ENCODE measurements around the gene TUT1. TPM values are rescaled to one million over a fixed set of nuclear protein-coding genes. Genes with fewer than 3 reads are reported as not detected.

Gene TUT1
- total and polyA plus RNA-seq, 9 donors, result 5.9 to 27.3 (median 18.3) TPM

- intact Hi-C loops (cut with DNase I), result loop anchor here in 2 of 4 donors (5.0 kb wide), 2 partner anchors 109 to 144 kb away; no protein-coding TSS in a partner anchor
- DNase-seq, result peak in 1 of 5 donors; percentile 44
- Histone ChIP-seq H3K36me3 (no peaks in the 10 kb centered on the region), H3K27ac (peak overlapping the region in 1 of 2 donors; percentile 94), H3K9me3 (no peaks in the 10 kb centered on the region), H3K27me3 (no peaks in the 10 kb centered on the region), H3K4me3 (peak overlapping the region; percentile 99), H3K4me1 (ENCODE audit: insufficient read depth) (peaks cover 46% of the 10 kb centered on the region)
- TF ChIP-seq EP300 (IDR thresholded peaks at IDR 0.05) (no peak), POLR2A (IDR thresholded peaks at IDR 0.05) (no peak)
- TF ChIP-seq, protein P1, sequence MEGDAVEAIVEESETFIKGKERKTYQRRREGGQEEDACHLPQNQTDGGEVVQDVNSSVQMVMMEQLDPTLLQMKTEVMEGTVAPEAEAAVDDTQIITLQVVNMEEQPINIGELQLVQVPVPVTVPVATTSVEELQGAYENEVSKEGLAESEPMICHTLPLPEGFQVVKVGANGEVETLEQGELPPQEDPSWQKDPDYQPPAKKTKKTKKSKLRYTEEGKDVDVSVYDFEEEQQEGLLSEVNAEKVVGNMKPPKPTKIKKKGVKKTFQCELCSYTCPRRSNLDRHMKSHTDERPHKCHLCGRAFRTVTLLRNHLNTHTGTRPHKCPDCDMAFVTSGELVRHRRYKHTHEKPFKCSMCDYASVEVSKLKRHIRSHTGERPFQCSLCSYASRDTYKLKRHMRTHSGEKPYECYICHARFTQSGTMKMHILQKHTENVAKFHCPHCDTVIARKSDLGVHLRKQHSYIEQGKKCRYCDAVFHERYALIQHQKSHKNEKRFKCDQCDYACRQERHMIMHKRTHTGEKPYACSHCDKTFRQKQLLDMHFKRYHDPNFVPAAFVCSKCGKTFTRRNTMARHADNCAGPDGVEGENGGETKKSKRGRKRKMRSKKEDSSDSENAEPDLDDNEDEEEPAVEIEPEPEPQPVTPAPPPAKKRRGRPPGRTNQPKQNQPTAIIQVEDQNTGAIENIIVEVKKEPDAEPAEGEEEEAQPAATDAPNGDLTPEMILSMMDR (IDR thresholded peaks at IDR 0.05), result no peak
- 21 to 30% (median 29%) methylated on average over 16 of the region's 16 CpGs for WGBS, 3 donors
Observed at GRCh38 chr11:62540804-62541701, 50.3 kb downstream of the TUT1 start.

GRCh38 chr11:62539238-62539925 is 51.9 kb downstream of the TUT1 start:
- intact Hi-C loops (cut with DNase I), result no loop called here
- Histone ChIP-seq H3K9me3 (no peaks in the 10 kb centered on the region), H3K4me1 (ENCODE audit: insufficient read depth) (peaks cover 46% of the 10 kb centered on the region), H3K36me3 (no peaks in the 10 kb centered on the region), H3K27me3 (no peaks in the 10 kb centered on the region), H3K27ac (peak overlapping the region in 1 of 2 donors; percentile 32), H3K4me3 (peak overlapping the region; percentile 24)
- DNase-seq, result peak; percentile 81 to 89 (median 89)
- TF ChIP-seq POLR2A (IDR thresholded peaks at IDR 0.05) (no peak), EP300 (IDR thresholded peaks at IDR 0.05) (no peak)
- TF ChIP-seq, protein P1 (IDR thresholded peaks at IDR 0.05), result no peak
- WGBS, 3 donors, result 13 to 17% (median 13%) methylated on average over 12 to 13 of the region's 13 CpGs

GRCh38 chr11:62538470-62539237 is 52.7 kb downstream of the TUT1 start:
- Histone ChIP-seq H3K4me3 (peak overlapping the region; percentile 24), H3K36me3 (no peaks in the 10 kb centered on the region), H3K27me3 (no peaks in the 10 kb centered on the region), H3K27ac (peak overlapping the region in 1 of 2 donors; percentile 32), H3K4me1 (ENCODE audit: insufficient read depth) (peaks cover 46% of the 10 kb centered on the region), H3K9me3 (no peaks in the 10 kb centered on the region)
- intact Hi-C loops (cut with DNase I), result no loop called here
- no peak for DNase-seq
- WGBS, 3 donors, result 50 to 55% (median 53%) methylated on average over 19 of the region's 19 CpGs
- TF ChIP-seq EP300 (IDR thresholded peaks at IDR 0.05) (no peak), POLR2A (IDR thresholded peaks at IDR 0.05) (no peak)
- TF ChIP-seq, protein P1 (IDR thresholded peaks at IDR 0.05), result no peak
